A549 (cell line): ENCODE measurements around the gene ABCA3.
"Not testable (repeated sequence)": the region's sequence is repeated elsewhere in the genome, so short reads cannot be mapped to it uniquely, and the experiment has no call there.

ENCODE experiments used
- ESRRA ChIP-seq: fragments of 150-350 bp; IDR thresholded peaks from 2 replicates; pipeline ENCODE4 v1.6.1; 2014; ENCODE audit warnings: mild to moderate bottlenecking, low read length, borderline replicate concordance
- KDM1A ChIP-seq: fragments of 200-600 bp; sonication (generic); IDR thresholded peaks from 2 replicates; pipeline ENCODE4 v1.6.1; 2016; ENCODE audit warnings: low read depth, mild to moderate bottlenecking
- RFX5 ChIP-seq: fragments of 450-650 bp; IDR thresholded peaks from 2 replicates; pipeline ENCODE4 v1.7.1; 2014; ENCODE audit warnings: antibody characterized with exemption, mild to moderate bottlenecking, moderate library complexity
- TF ChIP-seq, protein P1 (sequence below): fragments of >200 bp; sonication (Bioruptor Twin); formaldehyde crosslinking; IDR thresholded peaks from 3 replicates; pipeline ENCODE4 v1.5.1; 2016

GRCh38 chr16:2263026-2263425 lies 77.5 kb downstream of the ABCA3 start:
- TF ChIP-seq, protein P1, sequence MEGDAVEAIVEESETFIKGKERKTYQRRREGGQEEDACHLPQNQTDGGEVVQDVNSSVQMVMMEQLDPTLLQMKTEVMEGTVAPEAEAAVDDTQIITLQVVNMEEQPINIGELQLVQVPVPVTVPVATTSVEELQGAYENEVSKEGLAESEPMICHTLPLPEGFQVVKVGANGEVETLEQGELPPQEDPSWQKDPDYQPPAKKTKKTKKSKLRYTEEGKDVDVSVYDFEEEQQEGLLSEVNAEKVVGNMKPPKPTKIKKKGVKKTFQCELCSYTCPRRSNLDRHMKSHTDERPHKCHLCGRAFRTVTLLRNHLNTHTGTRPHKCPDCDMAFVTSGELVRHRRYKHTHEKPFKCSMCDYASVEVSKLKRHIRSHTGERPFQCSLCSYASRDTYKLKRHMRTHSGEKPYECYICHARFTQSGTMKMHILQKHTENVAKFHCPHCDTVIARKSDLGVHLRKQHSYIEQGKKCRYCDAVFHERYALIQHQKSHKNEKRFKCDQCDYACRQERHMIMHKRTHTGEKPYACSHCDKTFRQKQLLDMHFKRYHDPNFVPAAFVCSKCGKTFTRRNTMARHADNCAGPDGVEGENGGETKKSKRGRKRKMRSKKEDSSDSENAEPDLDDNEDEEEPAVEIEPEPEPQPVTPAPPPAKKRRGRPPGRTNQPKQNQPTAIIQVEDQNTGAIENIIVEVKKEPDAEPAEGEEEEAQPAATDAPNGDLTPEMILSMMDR, result not testable (repeated sequence)
- TF ChIP-seq KDM1A, ESRRA, RFX5: not testable (repeated sequence)
